GM21515 (cell line): ENCODE results near the gene CRIM1.
"Not testable (repeated sequence)": the region's sequence is repeated elsewhere in the genome, so short reads cannot be mapped to it uniquely, and the experiment has no call there.

Source experiments
- ATAC-seq: cut with Tn5 transposase; IDR thresholded peaks from one replicate; pipeline ENCODE4 v1.9.1; 2021; ENCODE audit not compliant: unreplicated experiment

CRIM1 gene, protein sequence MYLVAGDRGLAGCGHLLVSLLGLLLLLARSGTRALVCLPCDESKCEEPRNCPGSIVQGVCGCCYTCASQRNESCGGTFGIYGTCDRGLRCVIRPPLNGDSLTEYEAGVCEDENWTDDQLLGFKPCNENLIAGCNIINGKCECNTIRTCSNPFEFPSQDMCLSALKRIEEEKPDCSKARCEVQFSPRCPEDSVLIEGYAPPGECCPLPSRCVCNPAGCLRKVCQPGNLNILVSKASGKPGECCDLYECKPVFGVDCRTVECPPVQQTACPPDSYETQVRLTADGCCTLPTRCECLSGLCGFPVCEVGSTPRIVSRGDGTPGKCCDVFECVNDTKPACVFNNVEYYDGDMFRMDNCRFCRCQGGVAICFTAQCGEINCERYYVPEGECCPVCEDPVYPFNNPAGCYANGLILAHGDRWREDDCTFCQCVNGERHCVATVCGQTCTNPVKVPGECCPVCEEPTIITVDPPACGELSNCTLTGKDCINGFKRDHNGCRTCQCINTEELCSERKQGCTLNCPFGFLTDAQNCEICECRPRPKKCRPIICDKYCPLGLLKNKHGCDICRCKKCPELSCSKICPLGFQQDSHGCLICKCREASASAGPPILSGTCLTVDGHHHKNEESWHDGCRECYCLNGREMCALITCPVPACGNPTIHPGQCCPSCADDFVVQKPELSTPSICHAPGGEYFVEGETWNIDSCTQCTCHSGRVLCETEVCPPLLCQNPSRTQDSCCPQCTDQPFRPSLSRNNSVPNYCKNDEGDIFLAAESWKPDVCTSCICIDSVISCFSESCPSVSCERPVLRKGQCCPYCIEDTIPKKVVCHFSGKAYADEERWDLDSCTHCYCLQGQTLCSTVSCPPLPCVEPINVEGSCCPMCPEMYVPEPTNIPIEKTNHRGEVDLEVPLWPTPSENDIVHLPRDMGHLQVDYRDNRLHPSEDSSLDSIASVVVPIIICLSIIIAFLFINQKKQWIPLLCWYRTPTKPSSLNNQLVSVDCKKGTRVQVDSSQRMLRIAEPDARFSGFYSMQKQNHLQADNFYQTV

DNA sequence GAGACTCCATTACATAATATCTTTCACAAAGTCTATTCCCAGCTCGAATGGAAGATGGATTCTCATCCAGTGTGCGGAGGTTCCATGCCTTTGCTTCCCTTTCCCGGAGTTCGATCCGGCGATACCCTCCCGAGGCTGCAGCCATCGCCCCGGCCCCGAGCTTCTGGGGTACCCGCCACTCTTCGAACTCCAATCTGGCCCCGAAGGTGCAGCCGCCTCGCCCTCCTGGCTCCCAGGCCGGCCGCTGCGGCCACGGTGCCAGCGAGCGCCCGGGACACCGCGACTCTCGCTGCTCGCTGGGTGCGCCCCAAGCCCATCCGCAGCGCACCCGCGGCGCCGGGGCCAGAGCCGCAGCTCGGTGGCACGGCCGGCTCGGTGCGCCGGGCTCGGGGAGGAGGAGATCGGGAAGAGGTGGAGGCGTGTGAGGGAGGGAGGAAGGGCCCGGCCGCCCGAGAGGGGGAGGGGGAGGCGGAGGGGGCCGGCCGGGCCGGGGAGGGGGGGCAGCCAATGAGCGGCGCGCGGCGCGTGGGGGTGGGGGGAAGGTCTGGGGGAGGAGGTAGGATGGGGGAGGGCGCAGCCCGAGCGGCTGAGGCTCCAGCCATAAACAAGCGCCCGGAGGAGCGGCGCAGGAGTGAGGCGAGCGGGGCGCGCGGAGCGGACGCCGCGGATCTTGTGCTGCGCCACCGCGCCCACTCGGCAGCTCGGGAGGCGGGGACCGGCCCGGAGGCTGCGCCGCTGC, at the start of gene CRIM1:
Gene CRIM1 (plus strand): TSS at position 628 of the 739 bp plus-strand sequence. CDS start 515 bp downstream, outside the sequence.
- peak; percentile 37 for ATAC-seq

- no peak for ATAC-seq
These were observed 48.1 kb upstream of the CRIM1 start for GRCh38 chr2:36307441-36307840.

- not testable (repeated sequence) for ATAC-seq
These were observed 45.1 kb upstream of the CRIM1 start for GRCh38 chr2:36310444-36310843.

DNA sequence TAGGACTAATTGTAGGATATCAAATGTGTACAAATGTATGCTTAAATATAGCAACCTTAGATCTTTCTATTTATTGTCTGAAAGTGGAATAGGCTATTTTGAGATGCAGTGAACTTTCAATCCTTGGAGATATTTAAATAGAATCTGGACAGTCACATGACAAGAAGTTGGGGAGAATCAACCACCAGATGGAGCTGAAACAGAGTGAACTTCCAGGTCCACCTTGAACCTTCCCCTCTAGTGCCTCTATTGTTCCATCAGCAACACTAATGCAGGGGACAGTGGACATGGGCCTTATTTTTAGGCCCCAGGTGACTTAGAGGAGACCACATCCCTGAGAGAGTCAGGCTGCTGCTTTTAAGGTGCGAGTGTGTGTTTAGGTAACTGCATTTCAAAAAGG, 37.0 kb upstream of the CRIM1 start:
- no peak for ATAC-seq

DNA sequence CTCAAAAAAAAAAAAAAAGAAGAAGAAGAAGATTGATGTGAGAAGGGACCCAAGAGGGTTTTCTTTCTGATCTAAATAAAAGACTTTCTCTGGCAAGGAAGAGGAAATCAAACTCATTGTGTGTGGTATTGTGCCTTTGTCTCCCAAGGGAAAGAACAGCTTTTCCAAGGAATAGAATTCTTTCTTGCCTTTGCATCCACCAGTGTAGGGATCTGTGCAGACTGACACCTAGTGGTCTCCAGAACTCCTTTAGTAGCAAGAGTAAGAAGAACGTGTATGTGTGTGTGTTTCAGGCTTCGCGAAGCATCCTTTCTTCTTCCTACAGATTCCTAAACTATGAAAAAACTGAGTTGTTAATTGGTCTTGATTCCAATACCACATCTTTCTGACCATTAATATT, 33.5 kb upstream of the CRIM1 start:
- no peak for ATAC-seq

DNA sequence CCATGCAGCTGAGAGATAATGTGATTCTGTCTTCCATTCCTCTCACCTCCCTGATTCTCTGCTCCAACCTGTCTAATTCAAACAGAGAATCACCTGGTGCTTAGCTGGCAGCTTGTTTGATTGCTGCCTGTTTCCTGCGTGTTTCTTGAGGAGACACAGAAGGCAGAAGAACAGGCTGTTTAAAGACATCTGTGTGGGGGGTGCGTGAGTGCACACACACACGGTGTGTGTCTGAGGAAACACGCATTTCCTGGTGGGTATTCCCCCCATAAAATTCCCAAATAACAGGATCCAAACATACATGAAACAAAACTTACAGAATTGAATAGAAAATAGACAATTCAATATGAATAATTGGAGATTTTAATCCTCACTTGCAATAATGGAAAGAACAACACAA, 29.3 kb upstream of the CRIM1 start:
- no peak for ATAC-seq

DNA sequence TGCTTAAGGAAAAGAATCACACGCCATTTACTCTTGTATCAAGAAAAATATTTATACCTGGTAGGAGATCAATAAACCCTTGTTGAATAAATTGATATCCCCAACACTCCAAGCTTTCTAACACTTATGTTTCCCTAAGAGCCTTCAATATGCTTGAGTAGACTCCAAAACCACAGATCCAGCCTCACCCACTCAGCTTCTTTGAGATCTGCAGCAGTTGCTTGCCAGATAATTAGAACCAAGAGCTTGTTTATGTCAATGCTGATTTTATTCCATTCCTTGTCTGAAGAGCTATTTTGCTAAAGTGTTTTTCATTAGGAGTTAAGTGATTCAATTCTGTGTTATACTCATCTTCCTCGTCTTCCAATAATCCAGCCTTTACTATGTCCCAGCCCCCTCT, 26.3 kb upstream of the CRIM1 start:
- ATAC-seq, result no peak

GRCh38 chr2:36329746-36330472, 25.7 kb upstream of the CRIM1 start:
- no peak for ATAC-seq

GRCh38 chr2:36330473-36331395, 24.8 kb upstream of the CRIM1 start:
- no peak for ATAC-seq

DNA sequence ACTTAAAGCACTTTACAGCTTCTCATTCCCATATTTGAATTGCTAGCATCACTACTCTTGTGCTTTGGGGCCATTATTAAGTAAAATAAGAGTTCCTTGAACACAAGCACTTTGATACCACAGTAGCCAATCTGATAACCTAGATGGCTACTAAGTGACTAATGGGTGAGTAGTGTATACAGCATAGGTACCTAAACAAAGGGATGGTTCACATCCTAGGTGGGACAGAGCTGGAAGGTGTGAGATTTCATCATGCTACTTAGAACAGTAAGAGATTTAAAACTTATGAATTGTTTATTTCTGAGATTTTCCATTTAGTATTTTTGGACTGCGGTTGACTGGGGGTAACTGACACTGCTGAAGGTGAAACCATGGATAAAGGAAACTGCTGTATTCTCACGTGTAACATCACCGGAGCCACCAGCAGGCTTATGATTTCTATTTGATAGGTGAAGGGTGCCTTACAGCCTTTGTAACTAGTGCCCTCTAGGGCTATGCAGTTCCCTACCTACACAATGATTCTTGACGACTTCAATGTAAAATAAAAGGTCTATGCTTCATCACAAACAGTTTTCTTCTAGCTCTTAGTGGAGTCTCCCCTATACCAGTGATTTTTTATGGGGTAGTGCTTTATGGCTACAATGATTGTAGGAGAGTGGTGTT, 22.1 kb upstream of the CRIM1 start:
- no peak for ATAC-seq

DNA sequence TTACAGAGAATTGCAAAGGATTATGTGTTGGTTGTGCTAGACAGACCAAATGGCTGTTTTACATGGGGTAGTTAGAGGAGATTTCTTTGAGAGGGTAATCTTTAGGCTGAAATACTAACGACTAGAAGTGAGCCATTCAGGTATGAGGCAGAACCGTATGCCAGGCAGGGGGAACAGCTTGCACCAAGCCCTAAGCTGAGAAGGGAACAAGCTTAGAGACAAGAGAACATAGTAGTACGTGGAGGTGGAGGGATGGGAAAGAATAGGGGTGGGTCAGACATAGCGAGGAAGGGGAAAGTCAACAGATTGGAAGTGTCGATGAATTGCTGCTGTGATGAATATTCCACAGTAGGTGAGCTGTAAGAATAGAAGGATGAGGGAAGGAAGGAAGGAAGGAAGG, 20.0 kb upstream of the CRIM1 start:
- ATAC-seq, result no peak

GRCh38 chr2:36336321-36336720, 19.3 kb upstream of the CRIM1 start:
- no peak for ATAC-seq

- no peak for ATAC-seq
These were observed 18.2 kb upstream of the CRIM1 start for GRCh38 chr2:36337354-36337753.

DNA sequence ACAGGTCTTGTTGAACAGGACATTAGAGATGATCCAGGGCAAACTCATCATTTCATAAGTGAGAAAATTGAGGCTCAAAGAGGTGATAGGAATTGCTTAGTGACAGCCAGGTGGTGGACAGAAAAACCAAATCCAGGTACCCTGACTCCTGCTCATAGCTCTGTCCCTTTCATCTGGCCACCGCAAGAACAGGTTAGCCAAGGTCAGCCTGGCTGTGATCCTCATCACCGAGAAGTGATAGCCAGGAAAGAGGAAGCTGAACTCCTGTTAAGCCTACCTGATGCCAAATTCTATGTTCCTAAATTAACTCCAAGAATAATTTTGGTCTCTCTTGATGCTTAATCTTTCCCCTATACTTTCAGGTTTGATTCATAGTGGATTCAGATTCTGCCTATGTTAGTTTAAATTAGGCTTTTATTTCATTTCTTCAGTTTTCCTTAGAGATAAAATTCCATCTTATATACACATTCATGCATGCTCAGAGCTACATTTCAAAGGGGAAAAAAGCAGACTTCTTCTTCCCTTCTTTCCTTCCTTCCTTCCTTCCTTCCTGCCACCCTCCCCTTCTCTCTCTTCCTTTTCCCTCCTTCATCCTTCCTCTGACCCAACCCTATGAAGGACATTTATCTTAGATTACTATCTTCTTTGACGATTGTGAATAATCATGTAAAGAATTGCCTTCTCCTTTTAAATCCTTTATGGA, 17.3 kb upstream of the CRIM1 start:
- no peak for ATAC-seq

DNA sequence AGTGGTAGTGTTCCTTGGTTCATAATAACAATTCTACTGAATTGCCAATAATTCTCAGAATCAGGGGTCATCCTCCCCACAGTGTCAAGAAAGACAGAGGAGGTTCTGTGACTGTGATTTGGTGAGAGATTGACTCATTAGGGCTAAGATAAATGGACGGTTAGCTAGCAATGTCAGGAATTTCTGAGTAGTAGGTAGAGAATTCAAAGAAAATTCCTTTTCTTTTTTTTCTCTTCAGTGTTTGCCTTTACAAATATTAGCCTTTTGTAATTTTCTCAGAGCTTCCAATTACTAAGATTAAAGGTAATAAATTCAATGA, 16.8 kb upstream of the CRIM1 start:
- ATAC-seq, result no peak

DNA sequence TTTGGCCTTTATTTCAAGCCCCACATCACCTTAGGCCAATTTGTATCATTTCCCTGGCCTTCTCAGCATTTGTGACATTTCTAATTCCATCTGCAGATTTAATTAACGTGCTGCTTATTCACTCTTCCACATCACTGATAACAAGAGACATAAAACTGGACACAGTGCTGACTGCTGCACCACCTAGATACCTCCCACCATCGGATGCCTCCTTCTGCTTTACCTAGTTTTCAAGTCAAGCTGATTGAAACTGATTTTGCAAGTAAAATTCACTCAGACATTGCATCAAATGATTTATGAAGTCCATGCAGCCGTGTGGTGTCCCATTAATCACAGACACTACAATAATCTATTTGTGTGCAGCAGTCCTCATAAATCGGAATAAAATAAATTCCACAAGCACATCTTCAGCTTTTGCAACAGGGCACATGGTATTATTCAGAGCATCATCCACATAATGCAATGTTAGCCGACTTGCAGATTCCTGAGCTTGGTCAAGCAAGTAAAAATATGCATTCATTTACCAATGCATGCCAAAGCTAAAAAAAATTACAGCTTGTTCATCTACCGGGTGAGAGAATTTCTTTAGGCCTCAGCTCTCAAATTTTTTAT, 15.9 kb upstream of the CRIM1 start:
- no peak for ATAC-seq

- no peak for ATAC-seq
These were observed 12.0 kb upstream of the CRIM1 start for GRCh38 chr2:36343606-36344005.

DNA sequence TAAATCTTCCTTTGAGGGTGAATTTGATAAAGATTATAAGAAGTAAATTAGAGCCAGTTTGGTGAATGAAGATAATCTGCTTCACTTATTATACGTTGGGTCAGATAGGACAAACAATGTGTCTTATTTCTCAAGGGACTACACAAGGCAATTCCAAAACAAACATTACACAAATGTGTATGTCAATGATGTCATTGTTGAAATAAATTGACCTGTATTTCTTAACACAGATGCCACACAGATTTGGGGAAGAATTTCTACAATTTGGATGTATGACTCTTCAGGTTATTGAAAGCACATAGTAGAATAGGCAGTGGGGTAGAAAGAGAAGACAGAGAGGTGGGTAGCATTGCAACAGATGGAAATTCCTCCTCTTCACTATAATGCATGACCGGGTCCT, 6.9 kb upstream of the CRIM1 start:
- no peak for ATAC-seq
